Spleen (tissue), 11 donors: ENCODE data around the gene CCDC80. TPM values are rescaled to one million over a fixed set of nuclear protein-coding genes. Genes with fewer than 3 reads are reported as not detected.

Experiments used
- DNase-seq: peaks from one replicate; pipeline ENCODE4 v3.0.0-alpha.2; 2020
- H3K27ac ChIP-seq, 8 donors: fragments of 200-600 bp; sonication (generic) in 7 of 8; 1 replicate in 4 of 8; 2 replicates in 4 of 8; pipeline versions ENCODE4 v1.5.0 to v1.8.0; 2016 to 2021; ENCODE audit warnings: inconsistent platforms in 4 of 8, mild to moderate bottlenecking in 4 of 8, moderate library complexity in 1 of 8
- H3K27me3 ChIP-seq, 7 donors: fragments of 200-600 bp; sonication (generic) in 6 of 7; replicated peaks in 1 of 7; 1 replicate in 4 of 7; 2 replicates in 3 of 7; pipeline versions ENCODE4 v1.5.0 to v1.8.0; 2016 to 2021; ENCODE audit warnings: inconsistent platforms in 3 of 7, mild to moderate bottlenecking in 1 of 7
- H3K36me3 ChIP-seq, 6 donors: fragments of 200-600 bp; sonication (generic) in 5 of 6; 1 replicate in 4 of 6; 2 replicates in 2 of 6; pipeline versions ENCODE4 v1.5.0 to v1.8.0; 2016 to 2021; ENCODE audit warnings: inconsistent platforms in 2 of 6
- H3K4me1 ChIP-seq, 6 donors: fragments of 200-600 bp; sonication (generic) in 5 of 6; 1 replicate in 3 of 6; 2 replicates in 3 of 6; pipeline versions ENCODE4 v1.5.0 to v1.8.0; 2016 to 2021; ENCODE audit warnings: inconsistent platforms in 3 of 6
- H3K4me3 ChIP-seq, 8 donors: fragments of 200-600 bp; sonication (generic) in 7 of 8; 1 replicate in 4 of 8; 2 replicates in 4 of 8; pipeline versions ENCODE4 v1.5.0 to v1.8.0; 2016 to 2021; ENCODE audit warnings: inconsistent platforms in 4 of 8, mild to moderate bottlenecking in 4 of 8, moderate library complexity in 2 of 8
- H3K9me3 ChIP-seq, 8 donors: fragments of 200-600 bp; sonication (generic) in 7 of 8; 1 replicate in 4 of 8; 2 replicates in 4 of 8; pipeline versions ENCODE4 v1.5.0 to v1.8.0; 2016 to 2021; ENCODE audit warnings: inconsistent platforms in 4 of 8
- CTCF ChIP-seq, 11 experiments: fragments of 200-600 bp in 7 of 11; fragments of 450-650 bp in 4 of 11; sonication (generic) in 4 of 11; IDR thresholded peaks in 8 of 11; conservative IDR thresholded peaks in 3 of 11; 1 replicate in 7 of 11; 2 replicates in 4 of 11; pipeline versions ENCODE4 v1.4.0 to v1.8.0; 2016 to 2021; ENCODE audit warnings: antibody characterized with exemption in 11 of 11, inconsistent platforms in 4 of 11, mild to moderate bottlenecking in 1 of 11
- POLR2A ChIP-seq, 3 donors: fragments of 450-650 bp; IDR thresholded peaks; one replicate each; pipeline ENCODE4 v1.5.1; 2017; ENCODE audit warnings: antibody characterized with exemption in 3 of 3, mild to moderate bottlenecking in 1 of 3
- POLR2AphosphoS5 ChIP-seq, 3 donors: sonication (generic); formaldehyde crosslinking; IDR thresholded peaks; one replicate each; pipeline ENCODE4 v1.5.1; 2017; ENCODE audit warnings: antibody characterized with exemption in 3 of 3
- WGBS, 5 donors: extraction: QIAGEN DNeasy Blood & Tissue Kit in 3 of 5; methylation state at CpG; one replicate each; pipeline versions ENCODE4 v1.1.5 to v1.1.7; 2013 to 2018; 5-methylcytosine and 5-hydroxymethylcytosine counted together
- intact Hi-C: fragments of 100-400 bp; cut with DNase I; formaldehyde crosslinking; loops from one replicate; pipeline ENCODE4 v1.15.0; 2023; ENCODE audit warnings: low total_unique reads
- polyA plus RNA-seq, 3 donors: library from polyadenylated mRNA; stranded (reverse); fragments of 200-250 nt; gene quantifications; one replicate each; pipeline ENCODE4 v1.2.1, GENCODE V29; 2013
- total RNA-seq, 7 donors: library from RNA; depleted of rRNA in 3 of 7; stranded (reverse); fragments of >200 nt in 3 of 7; fragmentation: NEBNext Ultra II Directional in 4 of 7; extraction: Animal tissue kit (Norgen Biotek cat#: 25700) in 4 of 7; gene quantifications; one replicate each; pipeline versions ENCODE4 v1.1.0 to v1.2.1, GENCODE V29; 2016 to 2021
- donor health status: healthy with polysubstance abuse.
- donor health status: DM: no; HTN: no; CAD: no; lungs with moderate emphysema.
- donor health status: DM: no; HTN: no; CAD: no.
- donor health status: Bipolar disorder and iron deficiency.
- donor health status: healthy.
- donor health status: DM: no; HTN: no; CAD: no.
- donor health status: DM: yes; HTN: yes; CAD: no.

Gene CCDC80
- total and polyA plus RNA-seq, 10 donors = 5.2 to 99.9 (median 31.5) TPM

- no peak overlapping the region for H3K27ac ChIP-seq
- H3K36me3 ChIP-seq = peaks cover 0 to 98% (median 35%) of the 10 kb centered on the region in 6 donors
- DNase-seq = no peak
- no peak overlapping the region for H3K4me3 ChIP-seq
- intact Hi-C loops = loop anchor here (10.0 kb wide), 1 partner anchor 397 kb away; no protein-coding TSS in a partner anchor
- H3K4me1 ChIP-seq = peaks cover 0 to 24% (median 8%) of the 10 kb centered on the region in 6 donors
- no peak for TF ChIP-seq POLR2AphosphoS5 (IDR thresholded peaks at IDR 0.05)
- no peak for TF ChIP-seq POLR2A (IDR thresholded peaks at IDR 0.05)
- TF ChIP-seq CTCF (IDR thresholded peaks at IDR 0.05 in 8 of 11, conservative IDR thresholded peaks at IDR 0.05 in 3 of 11) = no peak
- no peaks in the 10 kb centered on the region for H3K27me3 ChIP-seq
- H3K9me3 ChIP-seq = no peaks in the 10 kb centered on the region
- 73 to 93% (median 92%) methylated on average over 1 of the region's 1 CpG for WGBS, 5 donors
These were observed 53.6 kb downstream of the CCDC80 start for GRCh38 chr3:112587336-112587735.

- H3K27ac ChIP-seq = no peak overlapping the region
- intact Hi-C loops = loop anchor here (10.0 kb wide), 1 partner anchor 399 kb away; no protein-coding TSS in a partner anchor
- no peaks in the 10 kb centered on the region for H3K27me3 ChIP-seq
- H3K4me3 ChIP-seq = no peak overlapping the region
- H3K9me3 ChIP-seq = no peaks in the 10 kb centered on the region
- no peak for TF ChIP-seq POLR2A (IDR thresholded peaks at IDR 0.05)
- no peak for TF ChIP-seq CTCF (IDR thresholded peaks at IDR 0.05 in 8 of 11, conservative IDR thresholded peaks at IDR 0.05 in 3 of 11)
- no peak for TF ChIP-seq POLR2AphosphoS5 (IDR thresholded peaks at IDR 0.05)
- no peak for DNase-seq
- H3K4me1 ChIP-seq = peaks cover 0 to 22% (median 8%) of the 10 kb centered on the region in 6 donors
- peaks cover 0 to 98% (median 39%) of the 10 kb centered on the region in 6 donors for H3K36me3 ChIP-seq
These were observed 55.2 kb downstream of the CCDC80 start for GRCh38 chr3:112585782-112586181.

GRCh38 chr3:112583105-112583504 lies 57.8 kb downstream of the CCDC80 start:
- DNase-seq = no peak
- Histone ChIP-seq H3K27ac (no peak overlapping the region), H3K27me3 (no peaks in the 10 kb centered on the region), H3K4me3 (no peak overlapping the region), H3K36me3 (peaks cover 0 to 86% (median 39%) of the 10 kb centered on the region in 6 donors), H3K4me1 (peaks cover 0 to 46% (median 21%) of the 10 kb centered on the region in 6 donors), H3K9me3 (no peaks in the 10 kb centered on the region)
- 77 to 86% (median 82%) methylated on average over 3 of the region's 3 CpGs for WGBS, 5 donors
- intact Hi-C loops = loop anchor here (10.0 kb wide), 1 partner anchor 402 kb away; no protein-coding TSS in a partner anchor
- TF ChIP-seq POLR2AphosphoS5 (IDR thresholded peaks at IDR 0.05) (no peak), CTCF (IDR thresholded peaks at IDR 0.05 in 8 of 11, conservative IDR thresholded peaks at IDR 0.05 in 3 of 11) (no peak), POLR2A (IDR thresholded peaks at IDR 0.05) (no peak)

- intact Hi-C loops = loop anchor here (10.0 kb wide), 1 partner anchor 402 kb away; no protein-coding TSS in a partner anchor
- no peak for TF ChIP-seq POLR2AphosphoS5 (IDR thresholded peaks at IDR 0.05)
- TF ChIP-seq CTCF (IDR thresholded peaks at IDR 0.05 in 8 of 11, conservative IDR thresholded peaks at IDR 0.05 in 3 of 11) = peak in 6 of 11 experiments; percentile 36 to 51 (median 45)
- DNase-seq = no peak
- Histone ChIP-seq H3K9me3 (no peaks in the 10 kb centered on the region), H3K4me1 (peaks cover 0 to 46% (median 20%) of the 10 kb centered on the region in 6 donors), H3K27ac (no peak overlapping the region), H3K36me3 (peaks cover 0 to 79% (median 39%) of the 10 kb centered on the region in 6 donors), H3K27me3 (no peaks in the 10 kb centered on the region), H3K4me3 (no peak overlapping the region)
- 67 to 87% (median 82%) methylated on average over 2 of the region's 2 CpGs for WGBS, 5 donors
These were observed 58.6 kb downstream of the CCDC80 start for GRCh38 chr3:112582244-112582874.
